AG04450 (cell line): ENCODE measurements around the gene RHBDF2. TPM values are rescaled to one million over a fixed set of nuclear protein-coding genes. Genes with fewer than 3 reads are reported as not detected.
"Not testable (repeated sequence)": the region's sequence is repeated elsewhere in the genome, so short reads cannot be mapped to it uniquely, and the experiment has no call there.

ENCODE experiments used
- CTCF ChIA-PET: fragments of 300-600, 350-600 bp; formaldehyde crosslinking; extraction: SDS; loops from one replicate; lab custom pipeline; 2022; ENCODE audit warnings: antibody characterized with exemption, inconsistent platforms; lab: Charles Lee
- POLR2A ChIA-PET: fragments of 350-600 bp; formaldehyde crosslinking; extraction: SDS; loops from one replicate; lab custom pipeline; 2021; ENCODE audit warnings: antibody characterized with exemption, inconsistent platforms; lab: Yijun Ruan, JAX
- DNase-seq: peaks from one replicate; pipeline ENCODE4 v3.0.0-alpha.2; 2011; ENCODE audit warnings: low read depth, low spot score
- H3K27ac ChIP-seq: one replicate; pipeline ENCODE4 v1.5.1; 2012; ENCODE audit warnings: low read depth, low read length, control low read depth
- H3K27me3 ChIP-seq: one replicate; pipeline ENCODE4 v1.6.0; 2012; ENCODE audit warnings: low read length; ENCODE audit not compliant: control insufficient read depth, insufficient read depth
- H3K4me3 ChIP-seq: 2 replicates; pipeline ENCODE4 v1.5.1; 2011; ENCODE audit warnings: mild to moderate bottlenecking, low read depth, low read length, control low read depth
- H3K9me3 ChIP-seq: 2 replicates; pipeline ENCODE4 v1.5.1; 2012; ENCODE audit warnings: low read length; ENCODE audit not compliant: control insufficient read depth, insufficient read depth
- CTCF ChIP-seq: IDR thresholded peaks from 2 replicates; pipeline ENCODE4 v1.5.1; 2011; ENCODE audit warnings: low read depth, low read length, control low read depth, inconsistent platforms
- polyA plus RNA-seq: library from polyadenylated mRNA; depleted of rRNA; stranded (reverse); fragments of >200 nt; gene quantifications from 2 replicates; pipeline ENCODE4 v1.2.3, GENCODE V29; 2011

The RHBDF2 gene
- polyA plus RNA-seq, 1 experiment = 5.4 TPM

GRCh38 chr17:76512366-76513305, 11.4 kb upstream of the RHBDF2 start:
- Histone ChIP-seq H3K9me3 (no peaks in the 10 kb centered on the region), H3K27ac (no peak overlapping the region), H3K4me3 (no peak overlapping the region), H3K27me3 (peaks cover 5% of the 10 kb centered on the region)
- DNase-seq = no peak
- POLR2A ChIA-PET = no interaction called here
- no peak for TF ChIP-seq CTCF
- CTCF ChIA-PET = interaction anchor here (1.7 to 5.4 kb wide), 2 partner anchors 10 to 112 kb away, joined by 9 to 28 read pairs; no protein-coding TSS in a partner anchor

GRCh38 chr17:76511668-76512365, 10.6 kb upstream of the RHBDF2 start:
- peaks cover 5% of the 10 kb centered on the region for H3K27me3 ChIP-seq
- no peak overlapping the region for H3K27ac ChIP-seq
- ChIA-PET CTCF (interaction anchor here (0.9 to 5.4 kb wide), 5 partner anchors 11 to 113 kb away, joined by 3 to 28 read pairs (median 7); no protein-coding TSS in a partner anchor), POLR2A (interaction anchor here (1.2 kb wide), 1 partner anchor 35 kb away, joined by 4 read pairs; no protein-coding TSS in a partner anchor)
- no peaks in the 10 kb centered on the region for H3K9me3 ChIP-seq
- DNase-seq = no peak
- no peak for TF ChIP-seq CTCF
- H3K4me3 ChIP-seq = no peak overlapping the region

GRCh38 chr17:76510831-76511244, 9.6 kb upstream of the RHBDF2 start:
- Histone ChIP-seq H3K4me3 (no peak overlapping the region), H3K9me3 (no peaks in the 10 kb centered on the region), H3K27ac (no peak overlapping the region), H3K27me3 (peaks cover 5% of the 10 kb centered on the region)
- TF ChIP-seq CTCF = no peak
- CTCF ChIA-PET = interaction anchor here (0.6 to 5.4 kb wide), 9 partner anchors 10 to 418 kb away, joined by 3 to 28 read pairs (median 6); partner anchors contain the start of gene UBE2O
- POLR2A ChIA-PET = interaction anchor here (0.7 to 1.2 kb wide), 3 partner anchors 9 to 206 kb away, joined by 4 to 8 read pairs (median 7); no protein-coding TSS in a partner anchor
- no peak for DNase-seq

- ChIA-PET CTCF (interaction anchor here (0.7 to 6.6 kb wide), 10 partner anchors 14 to 206 kb away, joined by 3 to 121 read pairs (median 7); partner anchors contain the start of genes AANAT and SPHK1), POLR2A (interaction anchor here (0.9 kb wide), 1 partner anchor 11 kb away, joined by 4 read pairs; no protein-coding TSS in a partner anchor)
- not testable (repeated sequence) for H3K27me3 ChIP-seq, H3K9me3 ChIP-seq, H3K4me3 ChIP-seq, DNase-seq, H3K27ac ChIP-seq
Measured at GRCh38 chr17:76508472-76509063, 7.3 kb upstream of the RHBDF2 start.
